Measurements from ENCODE around the gene TTN. TPM values are rescaled to one million over a fixed set of nuclear protein-coding genes. Genes with fewer than 3 reads are reported as not detected.

Gene TTN
- total and polyA plus RNA-seq, 8 donors, result 1.4 to 27.5 (median 2.2) TPM

DNA sequence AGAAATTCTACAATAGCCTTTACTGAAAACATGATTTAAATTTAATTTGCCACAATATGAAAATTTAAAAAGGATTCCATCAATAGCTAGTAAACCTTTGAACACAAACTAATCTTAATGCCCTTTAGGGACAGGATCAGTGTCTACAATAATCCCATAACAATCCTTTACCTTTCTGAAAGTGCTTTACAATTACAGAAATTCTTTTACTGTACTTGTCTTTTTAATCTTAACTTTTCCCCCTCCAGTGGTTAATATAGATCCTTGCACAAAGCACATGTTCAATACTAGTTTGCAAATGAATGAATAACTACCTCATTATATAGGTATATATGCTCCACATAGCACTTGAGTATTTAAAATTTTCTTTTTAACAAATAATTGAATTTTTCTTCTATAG is 204.3 kb downstream of the TTN start:
- Histone ChIP-seq H3K36me3 (peaks cover 0 to 93% of the 10 kb centered on the region in 2 donors), H3K27me3 (no peaks in the 10 kb centered on the region), H3K9me3 (no peaks in the 10 kb centered on the region), H3K4me3 (no peak overlapping the region), H3K27ac (no peak overlapping the region), H3K4me1 (no peaks in the 10 kb centered on the region)
- no peak for DNase-seq
- TF ChIP-seq, protein P1, sequence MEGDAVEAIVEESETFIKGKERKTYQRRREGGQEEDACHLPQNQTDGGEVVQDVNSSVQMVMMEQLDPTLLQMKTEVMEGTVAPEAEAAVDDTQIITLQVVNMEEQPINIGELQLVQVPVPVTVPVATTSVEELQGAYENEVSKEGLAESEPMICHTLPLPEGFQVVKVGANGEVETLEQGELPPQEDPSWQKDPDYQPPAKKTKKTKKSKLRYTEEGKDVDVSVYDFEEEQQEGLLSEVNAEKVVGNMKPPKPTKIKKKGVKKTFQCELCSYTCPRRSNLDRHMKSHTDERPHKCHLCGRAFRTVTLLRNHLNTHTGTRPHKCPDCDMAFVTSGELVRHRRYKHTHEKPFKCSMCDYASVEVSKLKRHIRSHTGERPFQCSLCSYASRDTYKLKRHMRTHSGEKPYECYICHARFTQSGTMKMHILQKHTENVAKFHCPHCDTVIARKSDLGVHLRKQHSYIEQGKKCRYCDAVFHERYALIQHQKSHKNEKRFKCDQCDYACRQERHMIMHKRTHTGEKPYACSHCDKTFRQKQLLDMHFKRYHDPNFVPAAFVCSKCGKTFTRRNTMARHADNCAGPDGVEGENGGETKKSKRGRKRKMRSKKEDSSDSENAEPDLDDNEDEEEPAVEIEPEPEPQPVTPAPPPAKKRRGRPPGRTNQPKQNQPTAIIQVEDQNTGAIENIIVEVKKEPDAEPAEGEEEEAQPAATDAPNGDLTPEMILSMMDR (IDR thresholded peaks at IDR 0.05), result no peak
- intact Hi-C loops (cut with DNase I), result no loop called here
- ATAC-seq, result no peak

DNA sequence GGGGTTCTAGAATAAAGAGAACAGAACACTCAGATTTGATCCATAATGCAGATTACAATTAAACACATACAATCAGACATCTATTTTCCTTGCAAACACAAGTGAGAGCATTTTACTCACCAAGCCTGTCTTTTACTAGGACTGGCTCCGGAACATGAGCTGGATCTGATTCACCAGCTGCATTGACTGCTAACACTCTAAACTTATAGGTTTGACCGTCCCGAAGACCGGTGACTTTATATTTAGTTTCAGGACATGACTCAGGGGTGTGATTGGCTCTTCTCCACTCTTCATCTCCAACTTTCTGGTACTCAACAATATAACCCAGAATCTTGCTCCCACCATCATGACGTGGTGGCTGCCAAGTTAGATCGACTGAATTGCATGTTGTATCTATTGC is 214.6 kb downstream of the TTN start:
- Histone ChIP-seq H3K27me3 (no peaks in the 10 kb centered on the region), H3K9me3 (no peaks in the 10 kb centered on the region), H3K36me3 (peaks cover 0 to 45% of the 10 kb centered on the region in 2 donors), H3K27ac (no peak overlapping the region), H3K4me3 (no peak overlapping the region), H3K4me1 (no peaks in the 10 kb centered on the region)
- ATAC-seq (no peak), DNase-seq (no peak)
- TF ChIP-seq, protein P1 (IDR thresholded peaks at IDR 0.05), result no peak
- intact Hi-C loops (cut with DNase I), result no loop called here

DNA sequence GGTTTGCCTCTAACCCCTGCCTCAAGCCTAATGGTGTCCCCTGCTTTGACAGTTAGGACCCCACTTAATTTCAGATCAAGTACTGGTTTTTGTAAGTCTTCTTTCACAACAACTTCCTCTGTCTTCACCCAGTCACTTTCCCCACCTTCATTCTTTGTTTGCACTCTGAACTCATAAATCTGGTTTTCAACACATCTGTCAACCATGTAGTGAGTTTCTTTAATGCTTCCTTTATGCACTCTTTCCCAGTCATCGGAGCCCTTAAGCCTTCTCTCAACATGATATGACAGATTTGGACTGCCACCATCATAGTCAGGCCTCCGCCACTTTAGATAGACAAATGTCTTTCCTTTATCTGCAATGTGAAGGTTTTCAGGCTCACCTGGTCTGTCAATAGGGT is 217.9 kb downstream of the TTN start:
- DNase-seq, result no peak
- no peak overlapping the region for H3K4me3 ChIP-seq

DNA sequence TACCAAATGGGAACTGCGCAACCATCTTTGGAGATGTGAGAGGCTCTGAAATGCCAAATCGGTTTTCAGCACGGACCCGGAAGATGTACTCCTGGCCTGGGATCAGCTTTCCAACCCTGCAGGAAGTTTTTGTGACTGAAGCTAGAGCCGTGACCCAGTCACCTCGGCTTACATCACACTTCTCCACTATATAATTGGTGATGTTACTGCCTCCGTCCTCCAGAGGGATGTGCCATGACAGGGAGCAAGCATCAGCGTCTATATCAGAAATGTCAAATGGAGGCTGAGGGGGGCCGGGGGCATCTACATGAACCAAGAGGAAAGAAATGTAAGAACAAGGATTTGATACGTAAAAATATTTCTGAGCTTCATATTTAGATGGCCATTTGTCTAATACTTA is 222.6 kb downstream of the TTN start:
- intact Hi-C loops (cut with DNase I), result no loop called here
- Histone ChIP-seq H3K27ac (no peak overlapping the region), H3K4me1 (no peaks in the 10 kb centered on the region), H3K4me3 (no peak overlapping the region), H3K36me3 (peaks cover 0 to 41% of the 10 kb centered on the region in 2 donors), H3K9me3 (no peaks in the 10 kb centered on the region), H3K27me3 (no peaks in the 10 kb centered on the region)
- TF ChIP-seq, protein P1 (IDR thresholded peaks at IDR 0.05), result no peak
- DNase-seq (no peak), ATAC-seq (no peak)

More for the DNA sequence above, 217.9 kb downstream of the TTN start:
- intact Hi-C loops (cut with DNase I), result no loop called here
- H3K27me3 ChIP-seq, result no peaks in the 10 kb centered on the region
- H3K9me3 ChIP-seq, result no peaks in the 10 kb centered on the region
- H3K4me1 ChIP-seq, result no peaks in the 10 kb centered on the region
- no peak for ATAC-seq
- H3K27ac ChIP-seq, result no peak overlapping the region
- H3K36me3 ChIP-seq, result peaks cover 0 to 50% of the 10 kb centered on the region in 2 donors
- TF ChIP-seq, protein P1 (IDR thresholded peaks at IDR 0.05), result no peak

DNA sequence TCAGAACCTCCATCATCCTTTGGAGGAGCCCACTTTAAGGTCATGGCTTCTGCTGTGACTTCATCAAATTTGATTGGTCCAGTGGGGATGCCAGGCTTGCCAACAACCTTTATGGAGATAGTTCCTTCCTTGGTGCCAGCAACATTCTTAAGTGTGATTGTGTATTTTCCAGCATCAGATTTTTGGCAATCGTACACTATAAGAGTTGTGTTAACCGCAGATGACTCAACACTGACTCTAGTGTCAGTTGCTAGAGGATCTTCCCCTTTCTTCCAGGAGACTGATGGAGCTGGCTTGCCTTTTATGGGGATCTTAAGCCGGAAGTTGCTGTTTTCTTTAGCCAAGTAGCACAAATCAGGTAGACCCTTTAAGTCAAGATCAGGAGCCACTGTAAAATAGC is 228.2 kb downstream of the TTN start:
- no peak for DNase-seq
- Histone ChIP-seq H3K9me3 (no peaks in the 10 kb centered on the region), H3K36me3 (peaks cover 0 to 78% of the 10 kb centered on the region in 2 donors), H3K27me3 (no peaks in the 10 kb centered on the region), H3K4me3 (no peak overlapping the region), H3K27ac (no peak overlapping the region), H3K4me1 (no peaks in the 10 kb centered on the region)
- ATAC-seq, result no peak
- intact Hi-C loops (cut with DNase I), result no loop called here
- TF ChIP-seq, protein P1 (IDR thresholded peaks at IDR 0.05), result no peak

Data from left lung (tissue), 10 donors.